SHP77 (cell line): ENCODE results near the gene VAMP2.

Experiments used
- DNase-seq, 2 experiments: peaks; one replicate each; lab custom pipeline; 2025; lab: John Stamatoyannopoulos, UW

Gene VAMP2

GRCh38 chr17:8142887-8143580 lies 19.7 kb downstream of the VAMP2 start:
- DNase-seq: no peak

- DNase-seq: no peak
Observed at GRCh38 chr17:8142158-8142886, 20.4 kb downstream of the VAMP2 start.

- no peak for DNase-seq
Observed at GRCh38 chr17:8141741-8142140, 21.0 kb downstream of the VAMP2 start.

GRCh38 chr17:8141045-8141444 lies 21.7 kb downstream of the VAMP2 start:
- no peak for DNase-seq

- DNase-seq: no peak
Observed at GRCh38 chr17:8140065-8141029, 22.4 kb downstream of the VAMP2 start.

- peak; percentile 99 for DNase-seq
Observed at GRCh38 chr17:8138672-8139371, 23.9 kb downstream of the VAMP2 start.

GRCh38 chr17:8138374-8138671 lies 24.4 kb downstream of the VAMP2 start:
- no peak for DNase-seq

- DNase-seq: no peak
Observed at GRCh38 chr17:8137645-8138373, 24.9 kb downstream of the VAMP2 start.

GRCh38 chr17:8133941-8134340 lies 28.8 kb downstream of the VAMP2 start:
- DNase-seq: no peak

- no peak for DNase-seq
Observed at GRCh38 chr17:8133399-8133798, 29.3 kb downstream of the VAMP2 start.

- DNase-seq: no peak
Observed at GRCh38 chr17:8131844-8132441, 30.8 kb downstream of the VAMP2 start.

- DNase-seq: no peak
Observed at GRCh38 chr17:8128125-8128784, 34.5 kb downstream of the VAMP2 start.

- peak; percentile 77 to 87 for DNase-seq
Observed at GRCh38 chr17:8126491-8127066, 36.2 kb downstream of the VAMP2 start.

- peak; percentile 69 to 73 for DNase-seq
Observed at GRCh38 chr17:8125947-8126490, 36.7 kb downstream of the VAMP2 start.

- DNase-seq: peak; percentile 79 to 80
Observed at GRCh38 chr17:8125154-8125946, 37.4 kb downstream of the VAMP2 start.

- DNase-seq: peak; percentile 51 to 66
Observed at GRCh38 chr17:8124350-8125153, 38.2 kb downstream of the VAMP2 start.

GRCh38 chr17:8123695-8124349 lies 38.9 kb downstream of the VAMP2 start, which contains the start of gene HES7:
Gene HES7 (minus strand): TSS chr17:8124106. CDS start chr17:8124084, 22 bp downstream.
- peak; percentile 61 to 62 for DNase-seq
